HepG2 (cell line): ENCODE results near the gene TSTD1. TPM values are rescaled to one million over a fixed set of nuclear protein-coding genes. Genes with fewer than 3 reads are reported as not detected.

Source experiments
- DDIT3 ChIP-seq: sonication (generic); formaldehyde crosslinking; IDR thresholded peaks from 2 replicates; pipeline ENCODE4 v1.4.0; 2020; ENCODE audit warnings: mild to moderate bottlenecking, missing genetic modification reagents
- DMTF1 ChIP-seq: sonication (generic); formaldehyde crosslinking; IDR thresholded peaks from 2 replicates; pipeline ENCODE4 v1.4.0; 2020; ENCODE audit warnings: mild to moderate bottlenecking, missing genetic modification reagents
- HOXA3 ChIP-seq: sonication (generic); formaldehyde crosslinking; IDR thresholded peaks from 2 replicates; pipeline ENCODE4 v1.5.0; 2020; ENCODE audit warnings: missing genetic modification reagents
- IKZF4 ChIP-seq: sonication (generic); formaldehyde crosslinking; IDR thresholded peaks from 2 replicates; pipeline ENCODE4 v1.5.1; 2020; ENCODE audit warnings: borderline replicate concordance, mild to moderate bottlenecking, low read depth, missing genetic modification reagents; ENCODE audit errors: not compliant biosample characterization
- KIAA2018 ChIP-seq: sonication (generic); formaldehyde crosslinking; IDR thresholded peaks from 2 replicates; pipeline ENCODE4 v1.5.0; 2020; ENCODE audit warnings: mild to moderate bottlenecking, missing genetic modification reagents, borderline replicate concordance
- POGK ChIP-seq: sonication (generic); formaldehyde crosslinking; conservative IDR thresholded peaks from 2 replicates; pipeline ENCODE4 v1.8.0; 2022; ENCODE audit warnings: mild to moderate bottlenecking, moderate library complexity, missing genetic modification reagents
- RBM22 ChIP-seq: fragments of 200-400 bp; formaldehyde crosslinking; optimal IDR thresholded peaks from 2 replicates; pipeline ENCODE3; 2017; ENCODE audit warnings: mild to moderate bottlenecking, low read length, moderate library complexity
- THYN1 ChIP-seq: sonication (generic); formaldehyde crosslinking; IDR thresholded peaks from 2 replicates; pipeline ENCODE4 v1.8.1; 2023; ENCODE audit warnings: low read depth, mild to moderate bottlenecking, moderate library complexity, missing genetic modification reagents, borderline replicate concordance
- ZBTB20 ChIP-seq: sonication (generic); formaldehyde crosslinking; IDR thresholded peaks from 2 replicates; pipeline ENCODE4 v1.8.1; 2023; ENCODE audit warnings: missing genetic modification reagents, low read depth, mild to moderate bottlenecking, borderline replicate concordance
- ZFAT ChIP-seq: sonication (generic); formaldehyde crosslinking; conservative IDR thresholded peaks from 2 replicates; pipeline ENCODE4 v1.8.1; 2023; ENCODE audit warnings: missing genetic modification reagents, inconsistent platforms
- ZFYVE20 ChIP-seq: sonication (generic); formaldehyde crosslinking; IDR thresholded peaks from 2 replicates; pipeline ENCODE4 v1.8.0; 2023; ENCODE audit warnings: low read depth, mild to moderate bottlenecking, moderate library complexity, missing genetic modification reagents, borderline replicate concordance
- ZNF232 ChIP-seq: sonication (generic); formaldehyde crosslinking; IDR thresholded peaks from 2 replicates; pipeline ENCODE4 v1.4.0; 2020; ENCODE audit warnings: missing genetic modification reagents, borderline replicate concordance
- ZNF235 ChIP-seq: sonication (generic); formaldehyde crosslinking; IDR thresholded peaks from 2 replicates; pipeline ENCODE4 v1.8.1; 2023; ENCODE audit warnings: mild to moderate bottlenecking, missing genetic modification reagents, borderline replicate concordance
- ZNF431 ChIP-seq: sonication (generic); formaldehyde crosslinking; IDR thresholded peaks from 2 replicates; pipeline ENCODE4 v1.9.0; 2022; ENCODE audit warnings: missing genetic modification reagents, low read depth, mild to moderate bottlenecking, borderline replicate concordance
- ZNF781 ChIP-seq: sonication (generic); formaldehyde crosslinking; IDR thresholded peaks from 2 replicates; pipeline ENCODE4 v1.5.1; 2020; ENCODE audit warnings: borderline replicate concordance, mild to moderate bottlenecking, missing genetic modification reagents; ENCODE audit errors: not compliant biosample characterization
- ZSCAN25 ChIP-seq: sonication (generic); formaldehyde crosslinking; IDR thresholded peaks from 2 replicates; pipeline ENCODE4 v1.8.0; 2022; ENCODE audit warnings: mild to moderate bottlenecking, missing genetic modification reagents
- polyA plus RNA-seq, 8 experiments: library from polyadenylated mRNA; depleted of rRNA in 3 of 8; stranded (reverse) in 7 of 8; unstranded in 1 of 8; fragments of >200 nt; fragmentation: Illumina TruSeq in 4 of 8; extraction: Trizol in 4 of 8; gene quantifications; 2 replicates each; pipeline versions ENCODE4 v1.2.1 to v1.2.3, GENCODE V29; 2011 to 2016; ENCODE audit warnings: low read depth in 4 of 8, missing spikeins in 1 of 8, mixed read lengths in 1 of 8; ENCODE audit not compliant: insufficient read depth in 1 of 8
- total RNA-seq, 5 experiments: library from RNA; depleted of rRNA; stranded (reverse); fragments of >200 nt; fragmentation: Illumina TruSeq; extraction: Trizol; gene quantifications; 2 replicates each; pipeline ENCODE4 v1.2.3, GENCODE V29; 2016; ENCODE audit warnings: low read depth in 1 of 5

Gene TSTD1
- total and polyA plus RNA-seq, 2 of the 13 experiments (the other 11 are each of a cell fraction or from before 2014, with no cell fraction given), result 0.15 to 0.31 TPM

GRCh38 chr1:161071886-161072371 lies 33.2 kb upstream of the TSTD1 start (continued):
- TF ChIP-seq POGK (CRISPR knock-in tag) (no peak), ZFYVE20 (CRISPR knock-in tag) (no peak), ZNF235 (CRISPR knock-in tag) (no peak), ZSCAN25 (CRISPR knock-in tag) (no peak), DDIT3 (CRISPR knock-in tag) (no peak), KIAA2018 (CRISPR knock-in tag) (no peak), DMTF1 (CRISPR knock-in tag) (no peak), HOXA3 (CRISPR knock-in tag) (no peak; the same call in 1 of the 2 replicates), THYN1 (CRISPR knock-in tag) (no peak), RBM22 (no peak), ZNF431 (CRISPR knock-in tag) (no peak), IKZF4 (CRISPR knock-in tag) (no peak), ZNF232 (CRISPR knock-in tag) (0 out of 2 replicates have a peak, but pooled peaks have one; percentile 22), ZFAT (CRISPR knock-in tag) (no peak), ZBTB20 (CRISPR knock-in tag) (no peak), ZNF781 (CRISPR knock-in tag) (no peak)
